Tibial nerve (tissue), 4 donors: Measurements from ENCODE around the gene PRAF2.

ENCODE experiments used
- CTCF ChIP-seq, 5 experiments: fragments of 200-600 bp in 3 of 5; fragments of 450-650 bp in 2 of 5; sonication (generic) in 3 of 5; IDR thresholded peaks; one replicate each; pipeline ENCODE4 v1.5.1; 2016 to 2019; ENCODE audit warnings: antibody characterized with exemption in 5 of 5, mild to moderate bottlenecking in 3 of 5, moderate library complexity in 2 of 5
- EP300 ChIP-seq, 2 donors: sonication (generic); formaldehyde crosslinking; IDR thresholded peaks; one replicate each; pipeline ENCODE4 v1.6.1; 2017; ENCODE audit warnings: antibody characterized with exemption in 2 of 2, mild to moderate bottlenecking in 1 of 2
- POLR2A ChIP-seq, 2 donors: fragments of 450-650 bp; IDR thresholded peaks; one replicate each; pipeline ENCODE4 v1.6.1; 2017; ENCODE audit warnings: antibody characterized with exemption in 2 of 2, mild to moderate bottlenecking in 2 of 2, moderate library complexity in 2 of 2

- TF ChIP-seq CTCF (IDR thresholded peaks at IDR 0.05) (no peak), EP300 (IDR thresholded peaks at IDR 0.05) (no peak), POLR2A (IDR thresholded peaks at IDR 0.05) (no peak)
These were observed 31.1 kb downstream of the PRAF2 start for GRCh38 chrX:49042581-49043219.
